Adrenal gland (tissue), 12 donors: ENCODE measurements around the gene DDX20. TPM values are rescaled to one million over a fixed set of nuclear protein-coding genes. Genes with fewer than 3 reads are reported as not detected.

Experiments used
- DNase-seq, 7 donors: peaks; one replicate each; pipeline ENCODE4 v3.0.0-alpha.2; 2019 to 2020
- H3K27ac ChIP-seq, 5 donors: fragments of 200-600 bp; sonication (generic) in 4 of 5; 1 replicate in 3 of 5; 2 replicates in 2 of 5; pipeline versions ENCODE4 v1.5.1 to v1.8.0; 2016 to 2020; ENCODE audit warnings: mild to moderate bottlenecking in 1 of 5
- H3K27me3 ChIP-seq: fragments of 200-600 bp; 2 replicates; pipeline ENCODE4 v1.8.0; 2021
- H3K36me3 ChIP-seq, 2 donors: fragments of 200-600 bp; replicated peaks in 1 of 2; 1 replicate in 1 of 2; 2 replicates in 1 of 2; pipeline versions ENCODE4 v1.5.1 to v1.8.0; 2018 to 2022
- H3K4me1 ChIP-seq, 2 donors: fragments of 200-600 bp; replicated peaks in 1 of 2; 1 replicate in 1 of 2; 2 replicates in 1 of 2; pipeline versions ENCODE4 v1.5.1 to v1.8.0; 2018 to 2021
- H3K4me3 ChIP-seq, 4 donors: fragments of 200-600 bp; sonication (generic) in 3 of 4; one replicate each; pipeline ENCODE4 v1.5.1; 2016 to 2018
- H3K9me3 ChIP-seq, 3 donors: fragments of 200-600 bp; sonication (generic) in 1 of 3; replicated peaks in 1 of 3; 1 replicate in 2 of 3; 2 replicates in 1 of 3; pipeline versions ENCODE4 v1.5.1 to v1.8.0; 2016 to 2021
- CTCF ChIP-seq, 6 experiments: fragments of 450-650 bp in 4 of 6; fragments of 200-600 bp in 2 of 6; sonication (generic) in 1 of 6; IDR thresholded peaks; 1 replicate in 5 of 6; 2 replicates in 1 of 6; pipeline versions ENCODE4 v1.5.1 to v1.8.0; 2016 to 2021; ENCODE audit warnings: antibody characterized with exemption in 6 of 6, mild to moderate bottlenecking in 2 of 6, moderate library complexity in 1 of 6
- POLR2A ChIP-seq, 2 donors: fragments of 450-650 bp; IDR thresholded peaks; one replicate each; pipeline ENCODE4 v1.6.1; 2017; ENCODE audit warnings: antibody characterized with exemption in 2 of 2, mild to moderate bottlenecking in 2 of 2, moderate library complexity in 1 of 2
- WGBS, 4 donors: extraction: QIAGEN DNeasy Blood & Tissue Kit in 2 of 4; methylation state at CpG; one replicate each; pipeline versions ENCODE4 v1.1.5 to v1.1.7; 2013 to 2017; 5-methylcytosine and 5-hydroxymethylcytosine counted together
- intact Hi-C, 2 donors: fragments of 100-400 bp; cut with DNase I; formaldehyde crosslinking; loops; one replicate each; pipeline versions ENCODE4 v1.14.1 to v1.15.0; 2022 to 2023
- polyA plus RNA-seq, 3 donors: library from polyadenylated mRNA; stranded (reverse); fragments of 200-250 nt in 2 of 3; fragments of 350-450 nt in 1 of 3; fragmentation: Illumina TruSeq in 1 of 3; extraction: RNeasy Lipid Tissue Mini Kit (QIAGEN cat#74804) in 1 of 3; gene quantifications; one replicate each; pipeline ENCODE4 v1.2.3, GENCODE V29; 2013 to 2014
- total RNA-seq, 9 donors: library from RNA; depleted of rRNA in 4 of 9; stranded (reverse); fragments of >200 nt in 4 of 9; fragments of 120-200 nt in 1 of 9; fragmentation: NEBNext Ultra II Directional in 1 of 9; extraction: Animal tissue kit (Norgen Biotek cat#: 25700) in 1 of 9; gene quantifications; one replicate each; pipeline versions ENCODE4 v1.1.0 to v1.2.4, GENCODE V29; 2013 to 2023
- donor health status: healthy with polysubstance abuse.
- donor health status: Bipolar disorder and iron deficiency.
- donor health status: DM: yes; HTN: yes; CAD: no.
- donor health status: DM: no; HTN: no; CAD: no.
- donor health status: DM: no; HTN: no; CAD: no.
- donor health status: DM: yes; HTN: yes; CAD: no.

DDX20 gene
- total and polyA plus RNA-seq, 12 donors: 6.2 to 19.9 (median 11.6) TPM

GRCh38 chr1:111756124-111756513 lies 418 bp downstream of the DDX20 start:
- 0% methylated on average over 6 to 35 of the region's 35 CpGs for WGBS, 4 donors
- H3K9me3 ChIP-seq: no peaks in the 10 kb centered on the region
- peak overlapping the region; percentile 78 to 94 (median 85) for H3K27ac ChIP-seq
- intact Hi-C loops: loop anchor here in 1 of 2 donors (10.0 kb wide), 1 partner anchor 251 kb away; the partner anchor contains the start of genes ADORA3 and TMIGD3
- H3K4me3 ChIP-seq: peak overlapping the region; percentile 32 to 93 (median 70)
- no peak for TF ChIP-seq CTCF (IDR thresholded peaks at IDR 0.05)
- TF ChIP-seq POLR2A (IDR thresholded peaks at IDR 0.05): no peak
- no peak for DNase-seq
- H3K27me3 ChIP-seq: no peaks in the 10 kb centered on the region
- H3K36me3 ChIP-seq: peaks cover 0 to 12% of the 10 kb centered on the region in 2 donors
- H3K4me1 ChIP-seq: peaks cover 6 to 18% of the 10 kb centered on the region in 2 donors

GRCh38 chr1:111758373-111758772 lies 2.7 kb downstream of the DDX20 start:
- Histone ChIP-seq H3K9me3 (no peaks in the 10 kb centered on the region), H3K36me3 (peaks cover 0 to 34% of the 10 kb centered on the region in 2 donors), H3K27ac (no peak overlapping the region), H3K4me1 (peaks cover 6 to 18% of the 10 kb centered on the region in 2 donors), H3K4me3 (no peak overlapping the region), H3K27me3 (no peaks in the 10 kb centered on the region)
- DNase-seq: no peak
- WGBS, 4 donors: 64 to 79% (median 67%) methylated on average over 2 of the region's 2 CpGs
- TF ChIP-seq POLR2A (IDR thresholded peaks at IDR 0.05): no peak
- no peak for TF ChIP-seq CTCF (IDR thresholded peaks at IDR 0.05)
- intact Hi-C loops: loop anchor here in 1 of 2 donors (10.0 kb wide), 1 partner anchor 254 kb away; the partner anchor contains the start of genes ADORA3 and TMIGD3

- intact Hi-C loops: no loop called here
- H3K4me3 ChIP-seq: no peak overlapping the region
- WGBS, 4 donors: 93 to 97% (median 96%) methylated on average over 2 of the region's 2 CpGs
- H3K27me3 ChIP-seq: no peaks in the 10 kb centered on the region
- TF ChIP-seq POLR2A (IDR thresholded peaks at IDR 0.05) (no peak), CTCF (IDR thresholded peaks at IDR 0.05) (no peak)
- no peak overlapping the region for H3K27ac ChIP-seq
- peaks cover 3 to 6% of the 10 kb centered on the region in 2 donors for H3K4me1 ChIP-seq
- H3K9me3 ChIP-seq: no peaks in the 10 kb centered on the region
- no peak for DNase-seq
- peaks cover 0 to 65% of the 10 kb centered on the region in 2 donors for H3K36me3 ChIP-seq
Measured at GRCh38 chr1:111761717-111762116, 6.0 kb downstream of the DDX20 start.

- H3K4me3 ChIP-seq: no peak overlapping the region
- peaks cover 0 to 71% of the 10 kb centered on the region in 2 donors for H3K36me3 ChIP-seq
- WGBS, 4 donors: 87 to 91% (median 88%) methylated on average over 2 of the region's 2 CpGs
Measured at GRCh38 chr1:111762332-111762731, 6.6 kb downstream of the DDX20 start.

More at GRCh38 chr1:111762332-111762731, 6.6 kb downstream of the DDX20 start:
- Histone ChIP-seq H3K9me3 (no peaks in the 10 kb centered on the region), H3K27me3 (no peaks in the 10 kb centered on the region), H3K27ac (no peak overlapping the region), H3K4me1 (peaks cover 0 to under 1% of the 10 kb centered on the region in 2 donors)
- no peak for TF ChIP-seq POLR2A (IDR thresholded peaks at IDR 0.05)
- TF ChIP-seq CTCF (IDR thresholded peaks at IDR 0.05): no peak
- intact Hi-C loops: no loop called here
- DNase-seq: no peak
